ENCODE results near the gene SLC25A6. TPM values are rescaled to one million over a fixed set of nuclear protein-coding genes. Genes with fewer than 3 reads are reported as not detected.
"Not testable (repeated sequence)": the region's sequence is repeated elsewhere in the genome, so short reads cannot be mapped to it uniquely, and the experiment has no call there.

The SLC25A6 gene
- polyA plus RNA-seq (ENCODE audit: insufficient read length): 449 TPM

DNA sequence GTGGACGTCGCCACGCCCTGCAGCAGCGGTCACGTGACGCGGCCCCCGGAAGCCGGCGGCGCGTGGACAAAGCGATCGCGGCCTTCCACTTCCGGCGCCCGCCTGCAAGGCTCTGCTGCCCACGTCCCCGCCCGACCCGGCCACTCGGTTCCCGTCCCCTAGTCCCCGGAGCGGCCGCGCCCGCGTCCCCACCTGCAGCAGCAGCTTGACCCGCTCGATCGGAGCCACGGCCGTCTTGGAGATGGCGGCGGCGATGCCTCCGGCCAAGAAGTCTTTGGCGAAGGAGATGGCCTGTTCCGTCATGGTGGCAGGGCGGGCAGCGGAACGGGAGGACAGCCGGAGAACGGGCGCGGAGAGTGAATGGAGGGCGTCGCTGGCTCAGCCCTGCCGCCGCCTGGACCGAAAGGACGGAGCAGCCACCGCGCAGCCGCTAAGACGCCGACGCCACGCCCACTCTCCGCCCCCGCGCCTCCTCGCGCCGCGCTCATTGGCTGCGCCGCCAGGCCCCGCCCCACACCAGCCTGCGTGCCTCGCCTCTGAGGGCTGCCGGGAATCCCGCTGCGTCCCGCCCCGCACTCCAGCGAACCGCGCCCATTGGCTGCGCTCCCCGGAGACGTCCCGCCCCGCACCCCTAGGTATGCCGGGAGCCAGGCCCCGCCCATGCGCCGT is at the start of gene SLC25A6:
Gene SLC25A6 (minus strand): TSS at position 407 of the 669 bp plus-strand sequence. CDS start 104 bp downstream, at position 303.
- DNase-seq (ENCODE audit: low read depth): peak; percentile 87

DNA sequence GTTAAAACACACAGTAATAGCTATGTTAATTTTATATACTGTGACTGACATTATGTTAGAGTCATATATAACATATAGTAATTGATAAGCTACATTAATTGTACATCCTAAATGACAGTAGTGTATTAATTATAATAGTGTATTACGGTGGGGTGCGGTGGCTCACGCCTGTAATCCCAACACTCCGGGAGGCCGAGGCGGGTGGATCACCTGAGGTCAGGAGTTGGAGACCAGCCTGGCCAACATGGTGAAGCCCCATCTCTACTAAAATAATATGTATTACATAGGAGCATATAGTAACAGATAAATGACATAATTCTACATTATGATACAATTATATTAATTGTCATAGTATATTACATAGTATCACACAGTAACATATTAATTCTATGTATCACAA is 48.6 kb upstream of the SLC25A6 start:
- DNase-seq (ENCODE audit: low read depth): no peak

DNA sequence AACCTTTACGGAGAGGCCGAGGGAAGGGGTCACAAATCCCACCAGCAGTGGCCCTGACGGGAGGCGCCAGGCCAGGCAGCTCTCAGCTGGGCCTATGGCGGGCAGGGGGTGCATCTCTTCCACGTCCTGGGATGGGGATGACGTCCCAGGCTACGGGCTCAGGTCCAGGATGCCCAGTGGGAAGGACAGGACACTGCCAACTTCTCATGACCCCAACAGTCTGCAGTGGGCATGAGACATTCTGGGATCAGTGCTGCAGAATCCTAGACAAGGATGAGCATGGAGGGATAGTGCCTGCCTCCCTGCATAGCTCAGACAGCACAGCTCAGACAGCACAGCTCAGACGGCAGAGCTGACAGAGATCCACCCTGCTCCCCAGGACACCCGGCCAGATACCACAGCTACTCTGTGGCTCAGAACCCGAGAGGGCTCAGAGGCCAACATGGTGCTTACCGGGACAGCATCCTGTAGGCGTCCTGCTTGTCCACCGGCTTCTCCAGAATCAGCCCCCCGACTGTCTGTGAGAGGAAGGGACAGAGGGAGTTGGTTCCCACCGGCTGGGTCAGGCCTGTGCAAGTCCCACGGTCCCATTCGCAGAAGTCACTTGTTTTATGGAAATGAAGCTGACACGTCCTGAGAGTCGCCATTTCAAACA is 43.5 kb upstream of the SLC25A6 start:
- DNase-seq (ENCODE audit: low read depth): no peak

DNA sequence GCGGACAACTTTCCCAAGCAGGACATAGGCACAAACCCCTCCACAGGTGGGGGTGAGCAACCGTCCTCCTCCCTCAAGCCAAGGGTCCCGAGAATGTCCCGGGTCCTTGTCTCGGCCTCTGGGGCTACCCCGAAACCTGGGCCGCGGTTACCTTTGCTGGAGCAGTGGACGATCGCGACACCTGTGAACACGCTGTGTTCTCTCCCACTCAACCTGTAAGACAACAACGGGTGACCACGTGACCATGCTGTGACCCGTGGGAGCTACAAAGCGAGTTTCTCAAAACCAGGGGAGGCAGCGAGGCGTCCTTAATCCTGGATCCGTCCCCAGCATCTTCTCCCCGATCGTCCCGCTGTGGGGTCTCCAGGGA is 42.9 kb upstream of the SLC25A6 start:
- DNase-seq (ENCODE audit: low read depth): no peak

DNA sequence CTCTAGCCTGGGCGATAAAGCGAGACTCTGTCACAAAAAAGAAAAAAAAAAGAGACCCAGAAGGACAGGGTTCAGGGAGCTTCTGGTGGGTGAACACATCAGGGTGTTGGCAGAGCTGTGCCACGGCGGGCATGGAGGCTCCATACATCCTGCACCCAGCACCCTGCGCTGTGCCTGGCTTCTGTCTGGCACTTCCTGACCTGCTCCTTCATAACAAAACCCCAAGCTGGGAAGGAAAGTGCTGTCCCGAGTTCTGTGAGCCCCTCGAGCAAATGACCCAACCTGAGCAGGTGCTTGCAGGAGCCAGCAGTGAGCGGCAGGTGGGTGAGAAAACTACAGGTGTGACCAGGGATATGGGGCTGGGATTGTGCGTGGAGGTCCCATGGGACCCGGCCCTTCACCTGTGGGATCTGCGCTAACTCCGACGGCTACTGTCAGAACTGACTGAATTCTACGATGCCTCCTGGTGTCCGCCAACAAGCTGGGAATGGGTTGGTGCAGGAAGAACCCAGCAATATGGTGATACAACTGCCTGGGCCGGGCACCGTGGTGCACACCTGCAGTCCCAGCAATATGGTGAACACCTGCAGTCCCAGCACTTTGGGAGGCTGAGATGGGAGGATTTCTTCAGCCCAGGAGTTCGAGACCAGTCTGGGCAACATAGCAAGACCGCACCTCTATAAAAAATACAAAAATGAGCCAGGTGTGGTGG is 41.9 kb upstream of the SLC25A6 start:
- no peak for DNase-seq (ENCODE audit: low read depth)

DNA sequence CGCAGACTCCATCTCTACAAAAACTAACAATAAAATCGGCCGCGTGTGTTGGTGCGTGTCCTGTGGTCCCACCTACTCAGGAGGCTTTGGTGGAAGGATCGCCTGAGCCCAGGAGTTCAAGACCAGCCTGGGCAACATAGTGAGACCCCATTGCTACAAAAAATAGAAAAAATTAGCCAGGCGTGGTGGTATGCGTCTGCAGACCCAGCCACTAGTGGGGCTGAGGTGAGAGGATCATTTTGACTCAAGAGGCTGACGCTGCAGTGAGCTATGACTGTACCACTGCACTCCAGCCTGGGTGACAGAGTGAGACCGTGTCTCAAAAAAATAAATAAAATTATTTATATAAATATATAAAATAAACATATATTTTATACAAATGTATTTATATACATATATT is 38.5 kb upstream of the SLC25A6 start:
- DNase-seq (ENCODE audit: low read depth): no peak

DNA sequence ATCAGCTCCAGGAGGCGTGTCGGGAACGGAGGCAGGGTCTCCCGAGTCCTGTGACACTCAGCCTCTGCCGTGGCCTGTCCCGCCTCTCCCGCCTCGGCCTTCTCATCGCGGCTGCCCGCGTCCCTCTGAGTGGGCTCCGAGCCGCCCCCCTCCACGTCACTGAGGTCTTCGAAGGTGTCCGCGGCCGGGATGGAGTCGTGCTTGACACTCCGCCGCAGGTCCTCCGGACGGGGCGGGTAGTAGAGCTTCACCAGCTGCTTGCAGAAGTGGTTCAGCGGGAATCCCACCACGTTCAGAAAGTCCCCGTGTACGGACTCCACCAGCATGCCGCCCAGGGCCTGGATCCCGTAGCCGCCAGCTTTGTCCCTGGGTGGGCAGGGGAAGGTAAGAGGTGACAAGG is 35.8 kb upstream of the SLC25A6 start:
- DNase-seq (ENCODE audit: low read depth): no peak

DNA sequence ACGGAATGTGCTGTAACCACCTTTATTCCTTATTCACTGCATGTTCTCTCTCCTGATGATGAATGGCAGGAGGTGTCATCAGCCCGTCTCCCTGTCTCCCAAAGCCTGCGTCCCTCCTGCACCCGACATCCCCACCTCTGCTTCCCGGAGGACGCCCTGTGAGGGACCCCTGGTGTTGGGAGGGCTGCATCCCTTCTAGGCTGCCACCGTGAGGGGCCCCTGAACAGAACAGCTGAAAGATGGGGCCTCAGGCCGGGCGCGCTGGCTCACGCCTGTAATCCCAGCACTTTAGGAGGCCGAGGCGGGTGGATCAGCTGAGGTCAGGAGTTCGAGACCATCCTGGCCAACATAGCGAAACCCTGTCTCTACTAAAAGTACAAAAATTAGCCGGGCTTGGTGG is 34.4 kb upstream of the SLC25A6 start:
- not testable (repeated sequence) for DNase-seq (ENCODE audit: low read depth)

DNA sequence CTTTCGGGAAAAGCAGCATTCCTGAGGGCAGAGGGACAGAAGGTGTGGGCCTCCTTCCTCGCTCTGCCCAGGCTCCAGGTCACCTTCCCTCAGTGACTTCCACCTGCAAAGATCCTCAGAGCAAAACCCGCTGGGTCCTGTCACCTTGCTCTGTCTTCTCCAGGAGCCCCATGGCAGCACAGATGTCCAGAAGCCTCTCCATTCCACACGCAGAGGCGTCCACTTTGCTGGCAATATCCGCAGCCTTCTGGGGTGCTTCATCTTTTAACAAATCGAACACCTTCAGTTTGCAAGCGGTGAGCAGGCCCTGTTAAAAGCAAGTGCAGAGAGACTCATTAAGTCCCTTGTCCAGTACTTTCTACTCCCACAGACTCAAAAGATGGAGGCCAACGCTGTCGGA is 33.5 kb upstream of the SLC25A6 start:
- DNase-seq (ENCODE audit: low read depth): no peak

DNA sequence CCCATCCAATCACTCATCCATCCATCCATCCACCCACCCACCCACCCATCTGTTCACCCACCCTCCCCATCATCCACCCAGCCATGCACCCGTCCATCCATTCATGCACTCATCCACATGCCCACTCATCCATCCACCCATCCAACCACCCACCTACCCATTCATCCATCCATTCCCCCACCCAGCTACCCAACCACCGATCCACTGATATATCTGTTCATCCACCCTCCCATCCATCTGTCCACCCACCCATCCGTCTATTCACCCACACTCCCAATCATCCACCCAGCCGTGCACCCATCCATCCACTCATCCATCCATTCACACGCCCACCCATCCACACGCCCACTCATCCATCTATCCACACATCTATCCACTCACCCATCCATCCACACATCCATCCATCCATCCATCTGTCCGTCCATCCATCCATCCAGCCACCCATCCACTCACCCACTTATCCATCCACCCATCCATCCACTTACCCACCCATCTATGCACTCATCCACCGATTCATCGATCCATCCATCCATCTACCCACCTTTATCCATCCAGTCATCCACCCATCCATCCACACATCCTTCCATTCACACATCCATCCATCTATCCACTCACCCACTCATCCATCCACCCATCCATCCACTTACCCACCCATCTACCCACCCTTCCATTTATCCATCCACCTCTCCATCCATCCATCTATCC is 32.4 kb upstream of the SLC25A6 start:
- DNase-seq (ENCODE audit: low read depth): no peak

DNA sequence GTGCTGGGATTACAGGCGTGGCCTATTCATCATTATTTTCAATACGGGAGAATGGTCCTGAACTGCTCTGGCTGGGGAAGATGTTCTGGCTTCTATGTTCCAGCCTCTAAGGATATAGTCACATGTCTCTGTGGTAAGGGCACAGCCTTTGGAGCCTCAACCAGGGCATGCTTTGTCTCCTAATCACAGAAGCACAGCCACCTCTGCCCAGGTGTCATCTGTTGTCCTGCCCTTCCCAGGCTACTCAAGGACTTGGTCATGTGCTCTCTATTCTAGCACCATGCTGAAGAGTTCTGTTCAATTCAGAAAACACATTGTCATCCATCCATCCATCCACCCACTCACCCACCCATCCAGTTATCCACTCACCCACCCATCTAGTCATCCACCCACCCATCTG is 31.3 kb upstream of the SLC25A6 start:
- DNase-seq (ENCODE audit: low read depth): no peak

DNA sequence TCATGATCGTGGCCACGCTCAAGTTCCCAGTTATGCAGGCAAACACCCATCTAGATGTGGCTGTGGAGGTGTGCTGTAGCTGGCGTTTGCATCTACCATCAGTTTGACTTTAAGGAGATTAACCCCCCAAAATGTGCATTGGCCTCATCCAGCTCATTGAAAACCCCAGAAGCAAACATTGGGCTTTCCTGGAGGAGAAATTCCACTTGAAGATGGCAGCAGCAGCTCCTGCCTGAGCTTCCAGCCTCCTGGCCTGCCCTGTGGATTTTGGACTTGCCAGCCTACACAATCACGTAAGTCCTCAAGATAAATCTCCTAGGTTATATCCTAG is 30.2 kb upstream of the SLC25A6 start:
- DNase-seq (ENCODE audit: low read depth): no peak

DNA sequence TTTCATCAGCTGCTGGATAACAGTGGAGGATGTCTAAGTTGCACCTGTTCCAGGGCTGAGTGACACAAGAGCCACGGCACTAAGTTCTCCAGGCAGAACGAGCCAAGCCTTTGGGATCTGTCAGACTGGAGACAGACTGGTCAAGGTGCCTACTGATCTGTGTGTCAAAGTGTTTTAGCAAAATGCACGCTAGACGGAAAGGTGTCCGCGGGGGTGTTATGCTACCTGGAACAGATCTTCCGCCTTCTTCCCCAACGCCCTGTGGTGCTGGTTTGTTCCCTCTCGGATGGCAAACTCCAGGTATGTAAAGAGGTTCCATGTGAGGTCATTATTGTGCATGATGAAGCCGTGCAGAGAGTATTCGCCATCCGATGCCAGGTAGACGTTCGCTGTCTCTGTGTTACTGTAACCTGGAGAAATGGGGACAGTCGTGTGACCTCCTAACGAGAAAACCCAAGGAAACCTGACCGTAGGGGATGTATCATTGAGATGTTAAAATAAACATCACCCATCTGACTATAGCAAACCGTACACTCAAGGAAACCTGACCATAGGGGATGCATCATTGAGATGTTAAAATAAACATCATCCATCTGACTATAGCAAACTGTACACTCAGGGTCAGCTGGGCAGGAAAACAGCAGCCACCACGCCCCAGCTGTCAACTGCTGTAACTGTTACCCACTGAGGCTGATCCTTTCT is 29.7 kb upstream of the SLC25A6 start:
- no peak for DNase-seq (ENCODE audit: low read depth)

DNA sequence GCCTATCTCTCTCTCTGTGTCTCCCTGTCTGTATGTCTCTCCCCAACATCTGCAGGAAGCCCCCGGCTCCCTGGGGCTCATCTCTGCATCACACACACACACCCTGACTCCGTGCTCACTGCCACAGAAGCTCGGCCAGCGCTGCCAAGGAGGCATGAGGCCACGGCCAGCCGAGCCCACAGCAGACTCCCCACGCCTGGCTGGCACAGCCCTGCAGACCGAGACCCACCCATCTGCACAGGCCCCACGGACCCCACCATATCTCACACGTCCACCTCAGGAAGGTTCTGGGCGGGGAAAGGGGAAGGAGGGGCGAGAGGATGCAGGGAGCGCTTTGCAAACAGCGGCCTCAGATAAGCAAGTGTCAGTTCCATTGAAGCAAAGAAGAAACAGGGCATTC is 28.5 kb upstream of the SLC25A6 start:
- DNase-seq (ENCODE audit: low read depth): no peak

DNA sequence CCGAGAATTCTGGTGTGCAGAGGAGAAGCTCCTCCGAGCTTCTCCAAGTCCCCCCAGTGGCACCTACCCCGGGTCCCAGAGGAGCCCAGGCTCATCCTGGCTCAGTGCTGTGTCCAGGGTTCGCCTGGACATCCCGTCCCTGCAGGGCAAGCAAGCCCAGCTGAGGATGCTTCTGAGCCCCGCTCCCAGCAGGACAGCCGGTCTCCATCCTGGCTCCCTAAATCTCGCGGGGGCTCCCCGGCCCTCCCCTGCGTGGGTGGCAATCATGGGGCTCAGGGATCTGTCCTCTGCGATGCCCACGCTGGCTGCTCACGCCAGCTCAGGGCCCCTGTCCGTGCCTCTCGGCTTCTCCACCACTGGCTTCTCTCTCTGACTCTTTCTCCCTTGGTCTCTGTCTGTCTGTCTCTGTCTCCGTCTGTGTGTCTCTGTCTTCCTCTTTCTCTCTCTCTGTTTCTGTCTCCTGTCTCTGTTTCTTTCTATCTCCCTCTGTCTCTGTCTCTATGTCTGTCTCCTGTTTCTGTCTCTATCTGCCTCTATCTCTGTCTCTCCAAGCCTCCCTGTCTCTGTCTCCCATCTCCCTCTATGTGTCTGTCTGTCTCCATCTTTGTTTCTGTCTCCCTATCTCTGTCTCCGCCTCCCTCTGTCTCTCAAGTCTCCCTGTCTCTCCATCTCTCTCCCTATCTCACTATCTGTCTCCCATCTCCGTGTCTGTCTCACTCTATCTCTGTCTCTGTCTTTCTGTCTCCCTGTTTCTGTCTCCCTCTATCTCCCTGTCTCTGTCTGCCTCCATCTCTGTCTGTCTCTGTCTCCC is 27.8 kb upstream of the SLC25A6 start:
- no peak for DNase-seq (ENCODE audit: low read depth)

DNA sequence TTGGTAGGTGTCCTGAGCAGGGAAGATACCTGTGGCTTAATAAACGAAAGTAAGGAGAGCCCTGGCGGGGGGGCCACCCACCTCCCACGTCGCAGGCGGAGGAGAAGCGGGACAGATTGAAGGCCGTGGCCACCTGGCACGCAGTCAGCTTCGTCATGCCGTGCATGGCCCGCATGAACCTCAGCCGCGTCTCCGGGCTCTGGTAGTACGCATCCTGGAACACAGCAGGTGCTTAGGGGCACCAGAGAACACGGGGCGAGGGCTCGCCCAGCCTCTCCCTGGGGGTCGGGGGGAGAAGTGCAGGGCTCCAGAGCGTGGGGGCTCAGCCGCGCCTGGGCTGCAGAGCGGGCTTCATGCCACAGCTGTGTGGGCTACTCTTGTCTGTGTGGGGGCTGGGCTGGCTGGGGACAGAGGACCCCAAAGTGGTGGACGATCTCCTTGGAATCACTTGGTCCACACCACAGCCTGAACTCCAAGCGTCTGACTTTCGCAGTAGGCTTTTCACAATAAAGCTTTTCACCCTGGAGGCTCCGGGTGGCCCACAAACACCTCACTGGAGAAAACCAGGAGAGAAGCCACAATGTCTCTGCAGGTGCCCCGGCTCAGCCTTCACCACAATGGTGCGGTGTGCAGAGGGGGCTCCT is 27.1 kb upstream of the SLC25A6 start:
- DNase-seq (ENCODE audit: low read depth): no peak

DNA sequence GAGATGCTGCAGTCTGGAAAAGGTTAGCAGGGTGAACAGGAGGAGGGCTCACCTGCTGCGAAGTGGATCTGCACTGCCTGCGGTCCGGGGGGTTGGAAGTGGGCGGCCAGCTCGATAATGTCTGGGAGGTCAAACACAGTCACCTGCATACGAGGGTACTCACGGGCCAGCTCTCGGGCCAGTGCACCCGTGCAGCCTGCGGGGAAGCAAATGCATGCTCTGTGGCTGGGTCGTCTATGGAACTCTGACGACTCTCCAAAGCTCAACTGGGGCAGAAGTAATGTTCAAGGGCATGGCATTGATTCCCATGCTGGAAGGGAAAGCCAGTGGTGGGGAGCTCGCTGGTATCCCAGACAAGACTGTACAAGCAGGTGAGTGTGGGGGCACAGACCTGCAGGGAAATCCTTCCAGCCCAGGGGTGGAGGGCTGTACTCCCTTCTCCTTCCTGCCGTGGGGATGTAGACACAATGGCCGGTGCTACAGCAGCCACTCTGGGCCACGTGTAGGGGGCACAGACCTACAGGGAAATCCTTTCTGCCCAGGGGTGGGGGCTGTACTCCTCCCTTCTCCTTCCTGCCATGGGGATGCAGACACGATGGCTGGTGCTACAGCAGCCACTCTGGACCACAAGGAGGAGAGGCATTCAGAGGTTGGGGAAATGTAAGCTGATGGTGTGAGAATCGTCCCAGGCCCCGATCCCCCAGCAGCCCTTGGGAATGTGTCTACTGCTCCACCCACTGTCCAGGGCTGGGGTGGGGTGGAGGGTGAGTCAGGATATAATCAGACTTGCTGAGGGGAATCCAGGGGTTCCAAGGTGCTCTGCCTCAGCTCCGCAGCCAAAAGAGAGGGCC is 26.2 kb upstream of the SLC25A6 start:
- DNase-seq (ENCODE audit: low read depth): no peak

DNA sequence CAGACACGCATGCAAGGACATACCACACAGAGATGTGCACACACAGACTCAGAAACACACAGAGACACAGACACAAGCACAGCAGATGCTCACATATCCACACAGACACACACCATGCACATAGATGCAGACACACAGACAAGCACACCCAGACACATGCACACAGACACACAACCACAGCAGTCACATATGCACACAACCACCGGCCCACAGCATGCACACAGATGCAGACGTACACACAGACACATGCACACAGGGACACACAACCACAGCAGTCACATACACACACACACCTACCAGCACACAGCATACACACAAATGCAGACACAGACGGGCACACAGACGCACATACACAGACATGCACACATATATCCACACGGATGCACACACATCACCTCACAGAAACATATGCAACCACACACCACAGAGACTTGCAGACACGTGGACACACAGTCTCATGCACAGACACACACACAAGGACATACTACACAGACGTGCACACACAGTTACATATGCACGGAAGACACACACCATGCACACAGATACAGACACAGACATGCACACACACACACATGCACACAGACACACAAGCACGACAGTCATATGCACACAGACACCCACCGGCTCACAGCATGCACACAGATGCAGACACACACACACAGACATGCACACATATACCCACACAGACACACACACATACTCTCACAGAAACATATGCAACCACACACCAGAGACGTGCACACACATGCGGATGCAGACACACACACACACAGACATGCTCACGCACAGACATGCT is 25.2 kb upstream of the SLC25A6 start:
- DNase-seq (ENCODE audit: low read depth): no peak

DNA sequence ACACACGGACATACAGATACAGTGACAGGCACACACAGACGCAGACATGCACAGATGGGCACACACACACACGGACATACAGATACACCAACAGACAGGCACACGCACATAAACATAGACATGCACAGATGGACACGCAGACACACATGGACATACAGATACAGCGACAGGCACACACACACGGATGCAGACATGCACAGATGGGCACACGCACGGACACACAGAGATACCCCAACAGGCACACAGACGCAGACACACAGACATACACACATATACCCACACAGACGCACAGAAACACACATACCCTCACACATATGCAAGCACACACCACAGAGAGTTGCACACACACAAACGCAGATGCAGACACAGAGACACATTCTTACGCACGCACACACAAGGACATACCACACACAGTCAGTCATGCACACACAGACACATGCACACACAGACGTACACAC is 24.4 kb upstream of the SLC25A6 start:
- DNase-seq (ENCODE audit: low read depth): no peak

Data from forelimb muscle (tissue), 1 donor.